ENCODE data around the gene CNEP1R1.

The CNEP1R1 gene

DNA sequence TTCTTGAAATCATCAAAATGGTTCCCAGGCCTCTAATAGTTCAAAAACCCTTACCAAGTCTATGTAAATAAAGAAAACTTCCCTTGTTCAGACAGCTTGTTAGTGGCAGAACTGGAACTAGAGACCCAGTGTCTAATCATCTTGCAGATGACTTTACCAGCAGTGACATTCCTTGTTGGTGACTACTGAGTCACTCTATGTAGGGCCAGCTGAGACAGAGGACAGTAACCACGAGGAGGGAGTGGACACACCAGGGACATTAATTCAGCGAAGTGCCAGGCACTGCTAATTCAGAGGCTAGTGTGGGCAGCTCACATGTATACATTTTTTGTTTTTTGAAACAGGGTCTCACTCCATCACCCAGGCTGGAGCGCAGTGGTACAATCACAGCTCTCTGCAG is 34.6 kb downstream of the CNEP1R1 start:
- peaks cover 0 to 2% of the 10 kb centered on the region in 2 donors for H3K36me3 Mint-ChIP-seq
- no peak for ATAC-seq (replicated peaks)
- peaks cover 0 to 6% of the 10 kb centered on the region in 2 donors for H3K27me3 Mint-ChIP-seq
- H3K4me3 Mint-ChIP-seq, result no peak overlapping the region
- DNase-seq, result no peak
- H3K9me3 Mint-ChIP-seq, result peaks cover 0 to 4% of the 10 kb centered on the region in 2 donors
- H3K27ac Mint-ChIP-seq, result no peak overlapping the region
- H3K4me1 Mint-ChIP-seq, result no peaks in the 10 kb centered on the region

DNA sequence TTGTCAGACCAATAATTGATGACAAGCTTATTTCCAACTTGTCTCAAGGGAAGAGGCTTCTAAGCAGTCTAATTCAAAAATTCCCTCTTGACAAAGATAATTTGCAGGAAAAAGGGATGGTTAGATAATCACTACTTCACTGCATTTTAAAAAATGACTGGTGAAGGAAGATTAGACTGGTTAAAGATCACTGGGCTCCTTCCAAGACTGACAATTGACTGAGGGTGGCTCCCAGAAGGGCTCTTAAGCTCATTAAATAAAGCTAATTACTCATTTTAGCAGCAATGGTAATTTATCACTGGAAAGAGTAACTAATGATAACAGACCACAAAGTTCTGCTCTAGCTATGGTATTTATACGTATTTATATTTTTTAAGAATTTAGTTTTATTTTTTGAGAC is 36.3 kb downstream of the CNEP1R1 start:
- no peak for DNase-seq
- Mint-ChIP-seq H3K9me3 (peaks cover 0 to under 1% of the 10 kb centered on the region in 2 donors), H3K27me3 (peaks cover 0 to 6% of the 10 kb centered on the region in 2 donors), H3K4me3 (no peak overlapping the region), H3K4me1 (peaks cover 0 to 2% of the 10 kb centered on the region in 2 donors), H3K27ac (no peak overlapping the region), H3K36me3 (no peaks in the 10 kb centered on the region)
- ATAC-seq (replicated peaks), result no peak

DNA sequence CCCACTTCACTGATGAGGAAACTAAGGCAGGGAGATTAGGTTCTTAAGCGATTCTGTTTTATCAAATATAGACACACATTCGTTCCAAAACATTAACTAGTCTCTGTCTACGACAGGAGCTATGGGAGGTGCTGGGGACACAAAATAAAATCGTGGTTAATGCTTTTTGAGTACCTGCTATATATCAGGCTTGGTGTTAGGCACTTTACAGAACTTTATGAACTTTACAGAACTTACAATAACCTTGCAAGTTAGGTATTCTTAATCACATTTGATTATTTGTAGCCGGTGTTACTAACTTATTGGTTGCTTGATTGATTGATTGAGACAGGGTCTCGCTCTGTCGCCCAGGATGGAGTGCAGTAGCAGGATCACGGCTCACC is 40.2 kb downstream of the CNEP1R1 start:
- Mint-ChIP-seq H3K36me3 (peaks cover 6 to 14% of the 10 kb centered on the region in 2 donors), H3K4me1 (peaks cover 22 to 23% of the 10 kb centered on the region in 2 donors), H3K9me3 (no peaks in the 10 kb centered on the region), H3K27ac (peak overlapping the region; percentile 97), H3K4me3 (peak overlapping the region; percentile 88 to 91), H3K27me3 (no peaks in the 10 kb centered on the region)
- ATAC-seq (replicated peaks), result no peak
- no peak for DNase-seq

DNA sequence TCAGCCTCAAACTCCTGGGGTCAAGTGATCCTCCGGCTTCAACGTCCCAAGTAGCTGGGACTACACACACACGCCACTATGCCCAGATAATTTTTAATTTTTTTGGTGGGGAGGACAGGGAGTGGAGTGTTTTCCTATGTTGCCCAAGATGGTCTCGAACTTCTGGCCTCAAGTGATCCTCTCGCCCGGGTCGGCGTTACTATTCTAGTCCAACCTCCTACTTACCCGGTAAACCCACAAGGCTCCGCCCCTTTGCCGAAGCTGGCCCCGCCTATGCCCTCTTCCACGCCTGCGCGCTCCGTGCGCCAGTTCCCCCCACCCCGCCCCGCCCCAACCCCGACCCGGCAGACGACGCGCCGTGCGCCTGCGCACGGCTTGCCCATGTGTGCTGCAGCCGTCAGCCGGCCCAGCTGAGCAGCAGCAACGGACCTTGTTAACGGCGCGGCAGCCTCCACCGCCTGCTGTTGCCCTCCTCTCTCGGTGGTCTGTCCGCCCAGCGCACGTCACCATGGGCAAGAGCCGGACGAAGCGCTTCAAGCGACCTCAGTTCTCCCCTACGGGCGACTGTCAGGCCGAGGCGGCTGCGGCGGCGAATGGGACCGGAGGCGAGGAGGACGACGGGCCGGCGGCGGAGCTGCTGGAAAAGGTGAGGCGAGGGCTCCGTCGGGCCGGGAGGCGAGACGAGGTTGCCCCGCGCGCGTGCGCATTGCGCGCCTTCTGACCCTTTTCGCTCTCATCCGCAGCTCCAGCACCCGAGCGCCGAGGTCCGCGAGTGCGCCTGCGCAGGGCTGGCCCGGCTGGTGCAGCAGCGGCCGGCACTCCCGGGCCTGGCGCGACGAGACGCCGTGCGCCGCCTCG is 40.8 kb downstream of the CNEP1R1 start, which contains the start of gene HEATR3:
Gene HEATR3 (plus strand): TSS at position 347 of the 858 bp plus-strand sequence. CDS start 162 bp downstream, at position 509.
- H3K4me1 Mint-ChIP-seq, result peaks cover 23 to 25% of the 10 kb centered on the region in 2 donors
- peak within 1 kb of the TSS; percentile 88 to 91 for H3K4me3 Mint-ChIP-seq
- no peaks in the 10 kb centered on the region for H3K9me3 Mint-ChIP-seq
- no peaks in the 10 kb centered on the region for H3K27me3 Mint-ChIP-seq
- peaks cover 9 to 17% of the 10 kb centered on the region in 2 donors for H3K36me3 Mint-ChIP-seq
- DNase-seq (peak; percentile 92), ATAC-seq (replicated peaks) (peak; percentile 93)
- peak within 1 kb of the TSS; percentile 97 for H3K27ac Mint-ChIP-seq

DNA sequence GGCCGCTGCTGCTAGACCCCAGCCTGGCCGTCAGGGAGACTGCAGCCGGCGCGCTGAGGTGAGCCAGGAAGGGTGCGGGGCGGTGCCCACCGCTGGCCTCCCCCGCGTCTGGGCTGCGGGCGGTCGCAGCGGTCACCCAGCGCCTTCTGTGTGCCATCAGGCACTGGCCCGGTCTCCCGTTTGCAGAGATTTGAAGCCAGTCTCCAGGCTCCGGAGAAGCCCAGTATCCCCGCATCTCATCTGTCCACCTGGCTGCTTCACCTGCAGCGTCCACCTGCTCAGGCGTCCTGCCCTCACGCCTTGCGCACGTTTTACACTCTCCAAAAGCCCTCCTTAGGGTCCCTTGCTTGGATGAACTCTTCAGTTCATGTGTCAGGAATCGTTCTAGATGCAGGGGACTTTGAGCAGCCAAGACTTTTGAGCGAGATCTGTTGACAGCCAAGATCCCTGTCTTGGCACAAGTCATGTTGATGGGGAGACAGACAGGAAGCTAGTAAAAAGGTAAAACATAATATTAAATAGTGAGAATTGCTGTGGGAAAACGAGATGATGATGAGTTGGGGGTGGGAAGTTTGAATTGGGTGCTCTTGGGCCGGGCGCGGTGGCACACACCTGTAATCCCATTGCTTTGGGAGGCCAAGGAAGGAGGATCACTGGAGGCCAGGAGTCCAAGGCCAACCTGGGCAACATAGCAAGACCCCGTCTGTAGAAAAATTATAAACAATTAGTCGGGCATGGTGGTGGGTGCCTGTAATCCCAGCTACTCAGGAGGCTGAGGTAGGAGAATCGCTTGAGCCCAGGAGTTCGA is 41.7 kb downstream of the CNEP1R1 start:
- Mint-ChIP-seq H3K9me3 (no peaks in the 10 kb centered on the region), H3K4me1 (peaks cover 23 to 25% of the 10 kb centered on the region in 2 donors), H3K27ac (peak overlapping the region; percentile 83), H3K27me3 (no peaks in the 10 kb centered on the region), H3K36me3 (peaks cover 11 to 20% of the 10 kb centered on the region in 2 donors), H3K4me3 (peak overlapping the region; percentile 88 to 91)
- ATAC-seq (replicated peaks) (no peak), DNase-seq (no peak)

DNA sequence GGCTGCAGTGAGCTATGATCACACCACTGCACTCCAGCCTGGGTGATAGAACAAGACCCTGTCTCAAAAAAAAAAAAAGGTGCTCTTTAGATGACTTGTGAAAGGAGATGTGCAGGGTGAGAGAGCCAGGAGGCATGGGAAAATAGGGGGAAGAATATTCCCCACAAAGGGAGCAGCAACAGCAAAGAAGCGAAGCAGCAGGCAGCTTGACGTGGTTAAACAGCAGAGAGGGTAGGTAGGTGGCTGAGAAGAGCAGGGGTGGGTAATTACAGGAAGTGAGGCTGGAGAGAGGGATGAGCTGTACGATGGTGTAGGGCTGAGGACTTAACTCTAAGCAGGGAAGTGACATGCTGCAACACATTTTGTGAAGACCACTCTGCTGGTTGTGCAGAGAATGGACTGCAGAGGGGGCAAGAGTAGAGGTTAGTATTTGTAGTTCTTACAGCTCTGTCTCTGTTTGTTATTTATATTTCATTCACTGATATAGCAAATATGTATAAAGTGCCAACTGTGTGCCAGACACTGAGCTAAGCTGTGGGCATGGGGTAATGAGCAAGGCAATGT is 42.3 kb downstream of the CNEP1R1 start:
- H3K9me3 Mint-ChIP-seq, result no peaks in the 10 kb centered on the region
- H3K36me3 Mint-ChIP-seq, result peaks cover 12 to 22% of the 10 kb centered on the region in 2 donors
- peak overlapping the region; percentile 57 for H3K27ac Mint-ChIP-seq
- peak in 1 of 2 donors; percentile 12 for ATAC-seq (replicated peaks)
- peak overlapping the region; percentile 88 to 91 for H3K4me3 Mint-ChIP-seq
- H3K27me3 Mint-ChIP-seq, result no peaks in the 10 kb centered on the region
- DNase-seq, result no peak
- H3K4me1 Mint-ChIP-seq, result peaks cover 23 to 25% of the 10 kb centered on the region in 2 donors

DNA sequence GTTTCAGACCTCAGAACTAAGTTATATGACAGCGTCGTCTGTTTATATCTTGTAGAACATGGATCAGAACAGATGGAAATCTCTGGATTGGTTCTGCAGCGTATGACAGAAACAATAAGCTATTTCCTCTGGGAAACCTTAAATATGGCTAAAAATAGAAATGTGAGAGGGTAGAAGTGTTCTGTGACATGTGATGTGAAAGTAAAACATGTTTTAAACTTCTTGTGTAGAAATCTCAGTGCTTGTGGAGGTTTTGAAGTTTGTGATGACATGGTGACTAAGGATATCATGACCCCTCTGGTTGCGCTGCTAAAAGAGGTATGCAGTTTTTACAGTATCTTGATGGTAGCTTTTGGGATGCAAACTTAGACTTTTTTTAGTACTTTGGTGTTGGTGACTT is 43.5 kb downstream of the CNEP1R1 start:
- peaks cover 14 to 33% of the 10 kb centered on the region in 2 donors for H3K36me3 Mint-ChIP-seq
- no peak overlapping the region for H3K27ac Mint-ChIP-seq
- H3K27me3 Mint-ChIP-seq, result no peaks in the 10 kb centered on the region
- ATAC-seq (replicated peaks) (no peak), DNase-seq (no peak)
- peak overlapping the region in 1 of 2 donors; percentile 14 for H3K4me3 Mint-ChIP-seq
- H3K4me1 Mint-ChIP-seq, result peaks cover 23 to 26% of the 10 kb centered on the region in 2 donors
- no peaks in the 10 kb centered on the region for H3K9me3 Mint-ChIP-seq

DNA sequence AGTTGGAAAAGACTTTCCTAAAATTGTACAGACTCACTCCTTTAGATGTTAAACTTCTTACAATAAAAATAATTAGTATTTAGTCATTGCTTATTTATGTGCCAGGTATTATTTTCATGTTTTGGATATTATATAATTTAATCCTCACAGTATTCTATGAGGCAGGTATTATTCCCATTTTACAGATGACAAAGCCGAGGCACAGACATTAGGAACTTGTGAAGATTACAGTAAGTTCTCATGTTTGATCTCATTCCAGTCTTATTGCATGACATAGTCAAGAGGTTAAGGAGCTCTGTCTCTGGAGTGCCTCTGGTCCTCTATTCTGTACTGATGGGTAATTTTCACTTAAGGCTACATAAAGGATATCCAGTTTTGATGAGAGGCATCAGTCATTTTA is 44.0 kb downstream of the CNEP1R1 start:
- DNase-seq, result no peak
- Mint-ChIP-seq H3K9me3 (no peaks in the 10 kb centered on the region), H3K4me1 (peaks cover 23 to 26% of the 10 kb centered on the region in 2 donors), H3K4me3 (no peak overlapping the region), H3K27ac (no peak overlapping the region), H3K36me3 (peaks cover 14 to 33% of the 10 kb centered on the region in 2 donors), H3K27me3 (no peaks in the 10 kb centered on the region)
- ATAC-seq (replicated peaks), result no peak

DNA sequence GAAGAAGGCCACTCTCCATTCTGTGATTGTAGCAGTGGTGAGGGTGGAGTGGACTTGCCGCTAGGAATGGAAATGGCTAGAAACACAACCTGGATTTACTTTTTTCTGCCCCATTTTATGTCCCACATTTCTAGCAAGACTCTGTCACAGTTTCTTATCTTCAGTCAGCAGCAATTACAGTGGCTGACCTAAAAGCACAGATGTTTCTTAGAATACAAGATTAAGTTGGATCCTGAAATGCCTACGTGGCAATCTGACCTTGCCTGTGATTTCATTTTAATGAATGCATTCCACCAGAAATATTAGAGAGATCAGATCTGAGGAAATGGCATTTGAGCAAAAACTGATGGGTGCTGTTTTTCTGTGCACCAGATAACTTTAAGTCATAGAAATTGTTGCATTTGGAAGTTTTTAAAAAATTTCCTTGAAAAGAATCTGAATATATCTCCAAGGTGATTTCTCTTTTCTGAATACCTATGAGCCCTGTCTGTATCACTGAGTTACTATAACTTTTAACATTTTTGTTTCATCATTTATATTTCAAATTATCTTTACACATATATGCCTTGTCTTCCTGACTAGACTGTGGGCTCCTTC is 46.1 kb downstream of the CNEP1R1 start:
- peak overlapping the region; percentile 14 for H3K27ac Mint-ChIP-seq
- H3K4me1 Mint-ChIP-seq, result peaks cover 23 to 24% of the 10 kb centered on the region in 2 donors
- H3K4me3 Mint-ChIP-seq, result no peak overlapping the region
- H3K36me3 Mint-ChIP-seq, result peaks cover 17 to 43% of the 10 kb centered on the region in 2 donors
- no peaks in the 10 kb centered on the region for H3K27me3 Mint-ChIP-seq
- no peak for DNase-seq
- ATAC-seq (replicated peaks), result no peak
- H3K9me3 Mint-ChIP-seq, result no peaks in the 10 kb centered on the region

DNA sequence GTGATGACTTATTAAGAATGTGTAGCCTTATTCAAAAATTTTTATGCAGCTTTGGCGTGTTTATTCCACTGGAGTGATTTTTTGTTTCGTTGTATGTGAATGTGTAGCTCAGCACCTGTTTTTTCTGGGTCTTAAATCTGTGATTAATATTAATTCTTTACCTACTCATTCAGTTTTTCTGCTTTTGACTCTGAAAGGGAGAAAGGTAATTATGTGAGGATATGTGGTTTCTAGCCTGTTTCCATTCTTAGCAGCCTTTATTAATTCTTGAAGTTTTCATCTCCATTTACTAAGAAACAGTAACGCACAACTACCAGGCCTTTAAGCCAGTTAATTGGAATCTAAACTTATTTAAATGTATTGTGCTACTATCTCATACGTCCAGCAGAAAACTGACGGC is 47.7 kb downstream of the CNEP1R1 start:
- H3K27me3 Mint-ChIP-seq, result no peaks in the 10 kb centered on the region
- ATAC-seq (replicated peaks), result no peak
- H3K36me3 Mint-ChIP-seq, result peaks cover 26 to 41% of the 10 kb centered on the region in 2 donors

DNA sequence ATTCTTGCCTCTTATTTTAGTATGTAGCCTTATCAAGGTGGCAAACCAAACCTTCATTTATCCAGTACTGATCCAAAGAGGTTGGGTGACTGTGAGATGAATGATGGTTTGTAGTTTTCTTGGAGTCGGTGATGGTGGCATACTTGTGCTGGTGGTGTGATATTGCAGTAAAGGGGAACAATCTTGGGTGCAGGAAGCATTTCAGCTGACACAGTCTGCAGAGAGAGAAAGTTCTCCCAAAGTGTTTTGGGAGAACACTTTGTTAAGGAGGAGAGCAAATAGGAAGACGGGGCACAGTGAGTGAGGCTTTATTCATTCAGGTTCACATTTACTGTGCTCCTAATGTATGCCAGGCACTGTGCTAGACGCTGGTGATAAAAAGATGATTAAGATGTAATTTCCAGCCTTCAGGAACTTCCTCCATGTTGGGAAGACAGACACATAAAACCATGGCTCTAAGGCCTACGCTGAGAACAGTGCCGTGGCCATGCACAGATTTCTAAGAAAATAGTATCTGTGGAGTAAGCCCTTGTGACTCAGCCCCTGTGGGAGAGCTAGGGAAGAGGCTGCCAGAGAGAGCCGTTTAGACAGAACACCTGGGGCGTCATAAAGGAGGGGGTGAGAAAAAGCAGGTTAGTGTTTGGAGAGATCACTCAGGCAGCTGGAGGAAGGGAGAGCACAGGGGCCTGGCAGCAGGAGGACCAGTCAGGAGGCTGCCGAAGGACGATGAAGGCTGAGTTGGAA is 54.5 kb downstream of the CNEP1R1 start:
- no peak for ATAC-seq (replicated peaks)

More for the DNA sequence above, 47.7 kb downstream of the CNEP1R1 start:
- Mint-ChIP-seq H3K4me3 (no peak overlapping the region), H3K9me3 (no peaks in the 10 kb centered on the region), H3K4me1 (peaks cover 10 to 14% of the 10 kb centered on the region in 2 donors), H3K27ac (no peak overlapping the region)
- DNase-seq, result no peak

DNA sequence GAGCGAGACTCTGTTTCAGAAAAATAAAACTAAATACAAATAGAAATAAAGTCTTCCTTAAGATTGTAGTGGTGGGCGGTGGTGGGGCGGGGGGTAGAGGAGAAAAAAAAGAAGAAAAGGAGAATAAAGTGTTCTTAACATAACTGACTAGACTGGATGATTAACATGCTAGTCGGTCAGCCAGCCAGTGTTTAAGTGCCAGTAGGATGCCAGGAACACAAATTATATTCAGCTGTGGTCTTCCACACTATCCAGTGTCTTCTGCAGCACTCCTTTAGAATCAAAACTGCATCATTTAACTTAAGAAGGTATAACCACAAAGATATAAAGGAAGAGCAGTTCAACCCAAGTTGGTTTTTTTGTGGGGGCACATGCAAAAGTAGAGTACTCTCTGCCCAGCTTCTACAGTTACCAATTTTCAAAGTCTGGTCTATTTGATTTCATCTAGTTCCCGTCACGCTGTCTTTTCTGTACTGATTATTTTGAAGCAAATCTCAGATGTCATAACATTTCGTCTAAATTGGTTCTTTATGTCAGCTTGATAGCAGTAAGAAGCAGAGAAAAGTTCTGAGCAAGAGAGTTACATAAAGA is 56.5 kb downstream of the CNEP1R1 start:
- Mint-ChIP-seq H3K4me3 (no peak overlapping the region), H3K27me3 (no peaks in the 10 kb centered on the region), H3K36me3 (peaks cover 43 to 55% of the 10 kb centered on the region in 2 donors), H3K4me1 (no peaks in the 10 kb centered on the region), H3K27ac (no peak overlapping the region), H3K9me3 (no peaks in the 10 kb centered on the region)
- ATAC-seq (replicated peaks) (no peak), DNase-seq (no peak)

More for the DNA sequence above, 54.5 kb downstream of the CNEP1R1 start:
- H3K4me3 Mint-ChIP-seq, result no peak overlapping the region
- peaks cover 38 to 51% of the 10 kb centered on the region in 2 donors for H3K36me3 Mint-ChIP-seq
- DNase-seq, result no peak
- no peaks in the 10 kb centered on the region for H3K9me3 Mint-ChIP-seq
- no peaks in the 10 kb centered on the region for H3K4me1 Mint-ChIP-seq
- H3K27ac Mint-ChIP-seq, result no peak overlapping the region
- no peaks in the 10 kb centered on the region for H3K27me3 Mint-ChIP-seq

DNA sequence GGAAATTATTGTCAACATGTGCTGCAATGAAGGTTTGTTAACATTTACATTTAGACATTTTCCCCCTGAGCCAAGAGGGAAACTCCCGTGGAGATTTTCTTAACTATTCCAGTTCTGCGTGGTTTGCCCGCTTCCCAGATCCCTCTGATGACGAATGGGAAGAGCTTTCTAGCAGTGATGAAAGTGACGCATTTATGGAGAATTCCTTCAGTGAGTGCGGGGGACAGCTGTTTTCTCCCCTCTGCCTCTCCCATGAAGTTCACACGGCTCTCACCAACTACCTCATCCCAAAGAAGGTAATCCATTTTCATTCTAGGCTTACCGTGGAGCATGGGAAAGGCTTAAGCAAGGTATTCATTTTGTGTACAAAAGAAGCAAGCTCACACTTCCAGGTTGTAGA is 59.0 kb downstream of the CNEP1R1 start:
- H3K27ac Mint-ChIP-seq, result no peak overlapping the region
- H3K27me3 Mint-ChIP-seq, result no peaks in the 10 kb centered on the region
- H3K4me3 Mint-ChIP-seq, result no peak overlapping the region
- H3K36me3 Mint-ChIP-seq, result peaks cover 46 to 55% of the 10 kb centered on the region in 2 donors
- no peaks in the 10 kb centered on the region for H3K4me1 Mint-ChIP-seq
- no peak for ATAC-seq (replicated peaks)
- no peaks in the 10 kb centered on the region for H3K9me3 Mint-ChIP-seq
- DNase-seq, result no peak

Data from stimulated activated naive B cell treated with anti-CD40 and anti-IgM and Interleukin-4, amounts not matched to agents 10 μg/mL and 1 μg/mL and 100 μg/mL, for 72 hours (primary cell).